Hepatocyte (in vitro differentiated cells): Measurements from ENCODE around the gene MOB2.

Experiments used
- CTCF ChIP-seq: fragments of 200-600 bp; sonication (generic); IDR thresholded peaks from 2 replicates; pipeline ENCODE4 v1.5.1; 2016; ENCODE audit warnings: antibody characterized with exemption, mild to moderate bottlenecking; ENCODE audit not compliant: poor library complexity
- EZH2 ChIP-seq: fragments of 200-600 bp; sonication (generic); IDR thresholded peaks from 2 replicates; pipeline ENCODE4 v1.6.1; 2016; ENCODE audit warnings: antibody characterized with exemption, mild to moderate bottlenecking, borderline replicate concordance
- EZH2phosphoT487 ChIP-seq: fragments of 200-600 bp; sonication (generic); IDR thresholded peaks from one replicate; pipeline ENCODE4 v1.6.1; 2018; ENCODE audit warnings: antibody characterized with exemption, mild to moderate bottlenecking, low read depth, moderate library complexity; ENCODE audit not compliant: unreplicated experiment, severe bottlenecking

GRCh38 chr11:1422481-1422880, 64.1 kb downstream of the MOB2 start:
- TF ChIP-seq CTCF (no peak), EZH2 (no peak), EZH2phosphoT487 (no peak)
